ENCODE results near the gene WBP1L. TPM values are rescaled to one million over a fixed set of nuclear protein-coding genes. Genes with fewer than 3 reads are reported as not detected.

WBP1L gene
- polyA plus RNA-seq, 1 experiment = 27.6 TPM

DNA sequence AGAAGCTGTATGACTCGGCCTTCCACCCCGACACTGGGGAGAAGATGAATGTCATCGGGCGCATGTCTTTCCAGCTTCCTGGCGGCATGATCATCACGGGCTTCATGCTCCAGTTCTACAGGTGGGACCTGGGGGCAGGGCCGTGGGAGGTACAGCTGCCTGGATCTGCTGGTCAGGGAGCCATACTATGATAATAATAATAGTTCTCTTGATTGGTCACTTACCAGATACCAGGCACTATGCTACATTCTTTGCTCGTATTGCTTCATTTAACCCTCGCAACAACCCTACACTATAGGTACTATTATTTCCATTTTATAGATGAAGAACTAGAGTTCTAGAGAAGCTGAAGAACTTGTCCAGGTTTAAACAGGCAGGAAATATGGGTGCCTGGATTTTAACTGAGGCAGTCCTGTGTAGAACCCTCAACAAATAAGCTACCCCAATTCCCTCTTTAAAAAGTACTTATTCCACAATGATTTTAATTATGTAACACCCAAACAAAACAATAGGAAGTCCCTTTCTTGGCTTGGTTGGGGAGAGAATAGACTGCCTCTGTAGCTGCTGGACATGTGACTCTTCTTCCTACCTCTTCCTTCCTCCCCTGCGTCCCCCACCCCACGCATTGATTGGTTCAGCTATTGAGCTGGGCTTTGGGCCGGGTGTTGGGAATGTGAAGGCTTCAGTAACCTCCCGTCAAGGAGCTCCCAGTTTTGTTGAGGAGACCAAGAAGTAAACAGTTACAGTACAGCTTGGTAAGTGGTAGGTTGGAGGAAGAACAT, 16.5 kb upstream of the WBP1L start:
- no peaks in the 10 kb centered on the region; the same call in 1 of the 2 replicates for H3K9me3 ChIP-seq (ENCODE audit: control insufficient read depth, insufficient read depth, low read length)
- no peak overlapping the region for H3K4me3 ChIP-seq (ENCODE audit: low read depth, low read length)
- H3K27me3 ChIP-seq (ENCODE audit: control insufficient read depth, insufficient read depth, low read length) = no peaks in the 10 kb centered on the region
- ChIA-PET POLR2A (interaction anchor here (0.6 to 1.5 kb wide), 2 partner anchors 50 to 82 kb away, joined by 3 to 4 read pairs; no protein-coding TSS in a partner anchor), CTCF (interaction anchor here (0.6 to 6.4 kb wide), 6 partner anchors 11 to 517 kb away, joined by 3 to 40 read pairs (median 4); no protein-coding TSS in a partner anchor)
- TF ChIP-seq, protein P1, sequence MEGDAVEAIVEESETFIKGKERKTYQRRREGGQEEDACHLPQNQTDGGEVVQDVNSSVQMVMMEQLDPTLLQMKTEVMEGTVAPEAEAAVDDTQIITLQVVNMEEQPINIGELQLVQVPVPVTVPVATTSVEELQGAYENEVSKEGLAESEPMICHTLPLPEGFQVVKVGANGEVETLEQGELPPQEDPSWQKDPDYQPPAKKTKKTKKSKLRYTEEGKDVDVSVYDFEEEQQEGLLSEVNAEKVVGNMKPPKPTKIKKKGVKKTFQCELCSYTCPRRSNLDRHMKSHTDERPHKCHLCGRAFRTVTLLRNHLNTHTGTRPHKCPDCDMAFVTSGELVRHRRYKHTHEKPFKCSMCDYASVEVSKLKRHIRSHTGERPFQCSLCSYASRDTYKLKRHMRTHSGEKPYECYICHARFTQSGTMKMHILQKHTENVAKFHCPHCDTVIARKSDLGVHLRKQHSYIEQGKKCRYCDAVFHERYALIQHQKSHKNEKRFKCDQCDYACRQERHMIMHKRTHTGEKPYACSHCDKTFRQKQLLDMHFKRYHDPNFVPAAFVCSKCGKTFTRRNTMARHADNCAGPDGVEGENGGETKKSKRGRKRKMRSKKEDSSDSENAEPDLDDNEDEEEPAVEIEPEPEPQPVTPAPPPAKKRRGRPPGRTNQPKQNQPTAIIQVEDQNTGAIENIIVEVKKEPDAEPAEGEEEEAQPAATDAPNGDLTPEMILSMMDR (IDR thresholded peaks at IDR 0.05; ENCODE audit: low read depth, low read length) = no peak
- H3K27ac ChIP-seq (ENCODE audit: low read depth, low read length) = no peak overlapping the region
- no peak for DNase-seq (ENCODE audit: low read depth, low spot score)

DNA sequence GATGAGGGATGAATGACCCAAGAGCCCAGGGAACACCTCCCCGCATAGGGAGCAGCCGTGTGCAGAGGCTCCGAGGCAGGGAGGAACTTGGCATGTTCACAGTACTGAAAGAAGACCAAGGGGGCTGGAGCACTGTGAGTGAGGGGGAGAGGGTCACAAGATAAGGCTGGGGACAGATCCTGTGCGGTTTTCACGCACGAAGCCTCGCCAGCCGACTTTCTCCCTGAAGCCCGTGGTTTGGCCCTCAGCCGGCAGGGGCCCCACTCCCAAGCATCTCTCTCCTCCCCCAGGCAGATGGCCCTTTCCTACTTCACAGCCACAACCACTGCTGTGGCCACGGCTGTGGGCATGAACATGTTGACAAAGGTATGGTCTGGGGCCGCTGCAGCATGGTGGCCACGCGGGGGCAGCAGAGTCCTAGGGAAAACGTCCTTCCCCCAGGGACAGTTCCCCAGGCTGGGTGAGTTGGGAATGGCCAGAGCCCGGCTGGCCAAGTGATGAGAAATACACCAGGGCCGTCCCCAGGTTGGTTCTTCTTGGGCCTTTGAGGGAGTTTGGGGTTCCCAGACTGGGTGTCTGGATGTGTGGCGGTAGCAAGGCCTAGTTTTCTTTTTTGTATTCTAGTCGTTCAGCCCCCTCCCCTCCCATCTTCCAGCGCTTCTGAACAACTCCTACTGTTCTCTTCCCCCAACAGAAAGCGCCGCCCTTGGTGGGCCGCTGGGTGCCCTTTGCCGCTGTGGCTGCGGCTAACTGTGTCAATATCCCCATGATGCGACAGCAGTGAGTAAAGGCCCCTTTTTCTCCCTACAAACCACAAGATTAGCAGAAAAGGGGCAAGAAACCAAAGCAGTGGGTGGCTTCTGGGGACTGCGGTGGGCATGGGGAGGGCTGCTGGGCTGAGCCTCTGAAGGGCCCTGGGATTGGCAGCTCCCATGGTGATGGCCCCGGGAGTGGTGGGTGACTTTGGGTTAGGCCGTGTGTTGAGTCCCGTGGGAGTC, 14.4 kb upstream of the WBP1L start:
- Histone ChIP-seq H3K27ac (ENCODE audit: low read depth, low read length) (no peak overlapping the region), H3K4me3 (ENCODE audit: low read depth, low read length) (no peak overlapping the region), H3K9me3 (ENCODE audit: control insufficient read depth, insufficient read depth, low read length) (no peaks in the 10 kb centered on the region; the same call in 1 of the 2 replicates), H3K27me3 (ENCODE audit: control insufficient read depth, insufficient read depth, low read length) (no peaks in the 10 kb centered on the region)
- DNase-seq (ENCODE audit: low read depth, low spot score) = no peak
- TF ChIP-seq, protein P1 (IDR thresholded peaks at IDR 0.05; ENCODE audit: low read depth, low read length) = peak; percentile 93
- ChIA-PET POLR2A (no interaction called here), CTCF (interaction anchor here (0.6 to 6.4 kb wide), 3 partner anchors 172 to 387 kb away, joined by 3 to 40 read pairs (median 8); no protein-coding TSS in a partner anchor)

DNA sequence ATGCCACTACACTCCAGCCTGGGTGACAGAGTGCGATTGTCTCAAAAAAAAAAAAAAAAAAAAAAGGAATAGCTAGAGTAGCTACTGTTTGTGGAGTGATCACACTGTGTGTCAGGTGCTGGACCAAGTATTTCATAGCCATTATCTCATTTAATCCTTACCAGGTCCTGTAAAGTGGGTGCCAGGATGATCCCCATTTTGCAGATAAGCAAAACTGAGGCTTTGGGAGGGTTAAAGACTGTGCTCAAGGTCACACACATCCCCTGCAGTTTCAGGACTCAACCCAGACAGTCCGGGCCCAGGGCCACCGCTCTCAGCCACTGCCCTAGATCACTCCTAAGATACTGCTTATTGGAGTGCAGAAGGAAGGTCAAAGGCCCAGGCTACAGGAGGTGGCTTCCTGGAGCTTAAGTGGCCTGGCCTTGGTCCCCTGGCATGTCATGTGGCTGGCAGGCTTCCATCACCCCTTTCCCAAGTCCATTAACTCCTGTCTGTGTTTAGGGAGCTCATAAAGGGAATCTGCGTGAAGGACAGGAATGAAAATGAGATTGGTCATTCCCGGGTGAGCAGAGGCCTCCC, 12.4 kb upstream of the WBP1L start:
- Histone ChIP-seq H3K9me3 (ENCODE audit: control insufficient read depth, insufficient read depth, low read length) (no peaks in the 10 kb centered on the region), H3K27ac (ENCODE audit: low read depth, low read length) (no peak overlapping the region), H3K4me3 (ENCODE audit: low read depth, low read length) (no peak overlapping the region), H3K27me3 (ENCODE audit: control insufficient read depth, insufficient read depth, low read length) (no peaks in the 10 kb centered on the region)
- TF ChIP-seq, protein P1 (IDR thresholded peaks at IDR 0.05; ENCODE audit: low read depth, low read length) = no peak
- CTCF ChIA-PET = interaction anchor here (0.6 to 1.4 kb wide), 4 partner anchors 12 to 174 kb away, joined by 3 to 7 read pairs (median 4); no protein-coding TSS in a partner anchor
- POLR2A ChIA-PET = no interaction called here
- DNase-seq (ENCODE audit: low read depth, low spot score) = no peak

DNA sequence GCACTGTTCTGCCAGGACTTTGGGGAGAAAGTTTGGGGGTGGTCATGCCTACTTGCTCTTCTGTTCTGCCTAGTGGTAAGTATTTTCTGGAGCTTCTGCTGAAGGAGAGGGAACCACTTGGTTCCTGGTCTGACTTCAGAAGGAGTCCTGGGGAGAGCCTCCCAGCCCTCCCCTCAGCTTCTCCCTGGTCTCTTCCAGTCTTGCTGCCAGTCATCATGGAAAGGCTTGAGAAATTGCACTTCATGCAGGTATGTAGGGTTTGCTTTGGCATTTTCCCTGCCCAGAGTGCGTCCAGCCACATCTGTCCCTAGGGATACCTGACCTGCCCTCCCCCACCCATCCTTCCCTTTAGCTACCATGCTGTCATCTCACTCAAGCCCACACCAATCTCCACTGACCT, 11.1 kb upstream of the WBP1L start:
- H3K9me3 ChIP-seq (ENCODE audit: control insufficient read depth, insufficient read depth, low read length) = no peaks in the 10 kb centered on the region
- no peak for DNase-seq (ENCODE audit: low read depth, low spot score)

More for the DNA sequence above, 11.1 kb upstream of the WBP1L start:
- POLR2A ChIA-PET = no interaction called here
- CTCF ChIA-PET = interaction anchor here (1.0 to 1.3 kb wide), 2 partner anchors 20 to 169 kb away, joined by 4 to 7 read pairs; no protein-coding TSS in a partner anchor
- Histone ChIP-seq H3K4me3 (ENCODE audit: low read depth, low read length) (no peak overlapping the region), H3K27me3 (ENCODE audit: control insufficient read depth, insufficient read depth, low read length) (no peaks in the 10 kb centered on the region), H3K27ac (ENCODE audit: low read depth, low read length) (no peak overlapping the region)
- TF ChIP-seq, protein P1 (IDR thresholded peaks at IDR 0.05; ENCODE audit: low read depth, low read length) = no peak
